ENCODE data around the gene FOXL3.
"Not testable (repeated sequence)": the region's sequence is repeated elsewhere in the genome, so short reads cannot be mapped to it uniquely, and the experiment has no call there.

Gene FOXL3

GRCh38 chr7:292226-292625 is 2.3 kb downstream of the FOXL3 start:
- DNase-seq: no peak

- DNase-seq: no peak
Observed at GRCh38 chr7:292826-293225, 2.9 kb downstream of the FOXL3 start.

- DNase-seq: no peak
Observed at GRCh38 chr7:293681-294439, 3.9 kb downstream of the FOXL3 start.

GRCh38 chr7:294440-295154 is 4.6 kb downstream of the FOXL3 start:
- DNase-seq: no peak

GRCh38 chr7:295155-296154 is 5.5 kb downstream of the FOXL3 start:
- DNase-seq: no peak

- DNase-seq: no peak
Observed at GRCh38 chr7:296373-296945, 6.5 kb downstream of the FOXL3 start.

- DNase-seq: not testable (repeated sequence)
Observed at GRCh38 chr7:297141-297540, 7.2 kb downstream of the FOXL3 start.

- no peak for DNase-seq
Observed at GRCh38 chr7:297611-298374, 7.8 kb downstream of the FOXL3 start.

GRCh38 chr7:298375-298702 is 8.4 kb downstream of the FOXL3 start:
- DNase-seq: no peak

- no peak for DNase-seq
Observed at GRCh38 chr7:298743-299142, 8.8 kb downstream of the FOXL3 start.

- DNase-seq: no peak
Observed at GRCh38 chr7:299169-299568, 9.2 kb downstream of the FOXL3 start.

GRCh38 chr7:299628-300027 is 9.7 kb downstream of the FOXL3 start:
- DNase-seq: no peak

GRCh38 chr7:300048-300447 is 10.1 kb downstream of the FOXL3 start:
- DNase-seq: no peak

- DNase-seq: no peak
Observed at GRCh38 chr7:300546-301290, 10.7 kb downstream of the FOXL3 start.

- no peak for DNase-seq
Observed at GRCh38 chr7:301291-302053, 11.5 kb downstream of the FOXL3 start.

GRCh38 chr7:302054-302992 is 12.4 kb downstream of the FOXL3 start:
- no peak for DNase-seq

- no peak for DNase-seq
Observed at GRCh38 chr7:303425-303824, 13.5 kb downstream of the FOXL3 start.

- no peak for DNase-seq
Observed at GRCh38 chr7:303884-304573, 14.1 kb downstream of the FOXL3 start.

Data from T-helper 2 cell (primary cell).